Upper lobe of left lung (tissue), 6 donors: ENCODE data around the gene PLXND1. TPM values are rescaled to one million over a fixed set of nuclear protein-coding genes. Genes with fewer than 3 reads are reported as not detected.
A peak's percentile ranks its signal among the peaks of the same experiment; 100 is the strongest.
"Not testable (repeated sequence)": the region's sequence is repeated elsewhere in the genome, so short reads cannot be mapped to it uniquely, and the experiment has no call there.

ENCODE experiments used
- ATAC-seq, 2 donors: fragments of 200-7000 bp; cut with Tn5 transposase; one replicate each; pipeline ENCODE4 v1.9.1; 2022; ENCODE audit warnings: mild to moderate bottlenecking in 2 of 2, moderate library complexity in 2 of 2; ENCODE audit not compliant: low FRiP score in 2 of 2
- DNase-seq, 2 donors: peaks; one replicate each; pipeline ENCODE4 v3.0.0-alpha.2; 2019 to 2020
- H3K27ac ChIP-seq, 4 donors: fragments of 200-600 bp; sonication (generic); one replicate each; pipeline ENCODE4 v1.5.1; 2016 to 2019
- H3K27me3 ChIP-seq, 4 donors: fragments of 200-600 bp; sonication (generic); one replicate each; pipeline ENCODE4 v1.5.1; 2017 to 2019
- H3K36me3 ChIP-seq, 4 donors: fragments of 200-600 bp; sonication (generic); one replicate each; pipeline ENCODE4 v1.5.1; 2016 to 2019
- H3K4me1 ChIP-seq, 4 donors: fragments of 200-600 bp; sonication (generic); one replicate each; pipeline ENCODE4 v1.5.1; 2018 to 2019
- H3K4me3 ChIP-seq, 4 donors: fragments of 200-600 bp; sonication (generic); one replicate each; pipeline ENCODE4 v1.5.1; 2017 to 2019; ENCODE audit warnings: mild to moderate bottlenecking in 2 of 4, moderate library complexity in 1 of 4
- H3K9me3 ChIP-seq, 4 donors: fragments of 200-600 bp; sonication (generic); one replicate each; pipeline ENCODE4 v1.5.1; 2018 to 2019
- CTCF ChIP-seq, 6 experiments: fragments of 450-650 bp in 4 of 6; fragments of 200-600 bp in 2 of 6; sonication (generic) in 2 of 6; IDR thresholded peaks; one replicate each; pipeline ENCODE4 v1.5.1; 2016 to 2019; ENCODE audit warnings: antibody characterized with exemption in 6 of 6
- EP300 ChIP-seq, 4 donors: sonication (generic); formaldehyde crosslinking; IDR thresholded peaks; one replicate each; pipeline ENCODE4 v1.5.1; 2017; ENCODE audit warnings: antibody characterized with exemption in 4 of 4, control low read depth in 2 of 4
- POLR2A ChIP-seq, 4 donors: fragments of 450-650 bp; IDR thresholded peaks; one replicate each; pipeline ENCODE4 v1.5.1; 2016 to 2017; ENCODE audit warnings: antibody characterized with exemption in 4 of 4, mild to moderate bottlenecking in 2 of 4
- POLR2AphosphoS5 ChIP-seq, 2 donors: sonication (generic); formaldehyde crosslinking; IDR thresholded peaks; one replicate each; pipeline ENCODE4 v1.5.1; 2017; ENCODE audit warnings: antibody characterized with exemption in 2 of 2
- WGBS, 2 donors: methylation state at CpG; one replicate each; pipeline ENCODE4 v1.1.5; 2017 to 2018; 5-methylcytosine and 5-hydroxymethylcytosine counted together
- total RNA-seq, 6 donors: library from RNA; depleted of rRNA in 4 of 6; stranded (reverse); fragments of >200 nt in 4 of 6; gene quantifications; one replicate each; pipeline versions ENCODE4 v1.1.0 to v1.2.1, GENCODE V29; 2016 to 2021
- donor health status: DM: no; HTN: no; CAD: no; lungs with moderate emphysema.
- donor health status: DM: no; HTN: yes; CAD: no; lungs with severe emphysema.

PLXND1 gene
- total RNA-seq, 6 donors from 2014 or later: 95.3 to 607 (median 227) TPM

- Histone ChIP-seq H3K27me3 (no peaks in the 10 kb centered on the region), H3K4me3 (no peak overlapping the region), H3K9me3 (no peaks in the 10 kb centered on the region), H3K27ac (no peak overlapping the region), H3K4me1 (peaks cover 6 to 16% (median 12%) of the 10 kb centered on the region in 4 donors), H3K36me3 (no peaks in the 10 kb centered on the region)
- WGBS, 2 donors: 83 to 89% methylated on average over 14 to 18 of the region's 18 CpGs
- no peak for TF ChIP-seq POLR2A (IDR thresholded peaks at IDR 0.05)
- TF ChIP-seq EP300 (IDR thresholded peaks at IDR 0.05): no peak
- TF ChIP-seq POLR2AphosphoS5 (IDR thresholded peaks at IDR 0.05): no peak
- TF ChIP-seq CTCF (IDR thresholded peaks at IDR 0.05): no peak
- ATAC-seq: no peak
- peak in 1 of 2 donors; percentile 52 for DNase-seq
These were observed 57.3 kb downstream of the PLXND1 start for GRCh38 chr3:129549006-129549800.

- no peak for DNase-seq
- Histone ChIP-seq H3K4me1 (peaks cover 0 to 8% (median 5%) of the 10 kb centered on the region in 4 donors), H3K27ac (no peak overlapping the region), H3K27me3 (no peaks in the 10 kb centered on the region), H3K4me3 (no peak overlapping the region), H3K9me3 (no peaks in the 10 kb centered on the region), H3K36me3 (no peaks in the 10 kb centered on the region)
- TF ChIP-seq CTCF (IDR thresholded peaks at IDR 0.05): no peak
- TF ChIP-seq POLR2AphosphoS5 (IDR thresholded peaks at IDR 0.05): no peak
- TF ChIP-seq POLR2A (IDR thresholded peaks at IDR 0.05): no peak
- no peak for TF ChIP-seq EP300 (IDR thresholded peaks at IDR 0.05)
- no peak for ATAC-seq
- WGBS, 2 donors: 84 to 86% methylated on average over 16 to 19 of the region's 19 CpGs
These were observed 58.1 kb downstream of the PLXND1 start for GRCh38 chr3:129548104-129548965.

GRCh38 chr3:129547241-129547640 lies 59.2 kb downstream of the PLXND1 start:
- 80 to 90% methylated on average over 3 to 12 of the region's 24 CpGs for WGBS, 2 donors
- no peak overlapping the region for H3K4me3 ChIP-seq

GRCh38 chr3:129545951-129546350 lies 60.5 kb downstream of the PLXND1 start:
- DNase-seq, H3K4me1 ChIP-seq, H3K9me3 ChIP-seq, H3K27ac ChIP-seq, H3K36me3 ChIP-seq, H3K27me3 ChIP-seq, H3K4me3 ChIP-seq, ATAC-seq: not testable (repeated sequence)
- 91 to 92% methylated on average over 3 of the region's 3 CpGs for WGBS, 2 donors

More at GRCh38 chr3:129547241-129547640, 59.2 kb downstream of the PLXND1 start:
- TF ChIP-seq POLR2A (IDR thresholded peaks at IDR 0.05): no peak
- no peak overlapping the region for H3K27ac ChIP-seq
- H3K36me3 ChIP-seq: no peaks in the 10 kb centered on the region
- no peaks in the 10 kb centered on the region for H3K4me1 ChIP-seq
- ATAC-seq (no peak), DNase-seq (no peak)
- H3K27me3 ChIP-seq: no peaks in the 10 kb centered on the region
- H3K9me3 ChIP-seq: no peaks in the 10 kb centered on the region

GRCh38 chr3:129543999-129544398 lies 62.5 kb downstream of the PLXND1 start:
- Histone ChIP-seq H3K4me1 (no peaks in the 10 kb centered on the region), H3K27me3 (no peaks in the 10 kb centered on the region), H3K9me3 (no peaks in the 10 kb centered on the region), H3K4me3 (no peak overlapping the region), H3K36me3 (no peaks in the 10 kb centered on the region), H3K27ac (no peak overlapping the region)
- WGBS, 2 donors: 62 to 91% methylated on average over 9 of the region's 9 CpGs
- no peak for DNase-seq
- ATAC-seq: no peak
- TF ChIP-seq EP300 (IDR thresholded peaks at IDR 0.05) (no peak), POLR2A (IDR thresholded peaks at IDR 0.05) (no peak), POLR2AphosphoS5 (IDR thresholded peaks at IDR 0.05) (no peak)

GRCh38 chr3:129543156-129543790 lies 63.2 kb downstream of the PLXND1 start, which contains the start of gene H1-8:
Gene H1-8, plus strand, starts transcription at chr3:129543175. Its CDS starts 44 bp downstream, at chr3:129543219.
- DNase-seq (no peak), ATAC-seq (peak; percentile 20 to 38)
- Histone ChIP-seq H3K4me3 (no peak within 1 kb of the TSS), H3K9me3 (no peaks in the 10 kb centered on the region), H3K27ac (no peak within 1 kb of the TSS), H3K27me3 (no peaks in the 10 kb centered on the region), H3K36me3 (no peaks in the 10 kb centered on the region), H3K4me1 (no peaks in the 10 kb centered on the region)
- no peak for TF ChIP-seq EP300 (IDR thresholded peaks at IDR 0.05)
- no peak for TF ChIP-seq POLR2AphosphoS5 (IDR thresholded peaks at IDR 0.05)
- TF ChIP-seq POLR2A (IDR thresholded peaks at IDR 0.05): no peak
- no peak for TF ChIP-seq CTCF (IDR thresholded peaks at IDR 0.05)
- WGBS, 2 donors: 96 to 97% methylated on average over 9 to 16 of the region's 16 CpGs
